Suppressor macrophage treated with lipopolysaccharide for 1 hour (primary cell): Measurements from ENCODE around the gene EZH1.

ENCODE experiments used
- DNase-seq, 3 donors: peaks; one replicate each; pipeline ENCODE4 v3.0.0-alpha.2; 2020 to 2022

Gene EZH1

GRCh38 chr17:42680331-42680808, 64.5 kb downstream of the EZH1 start:
- DNase-seq = peak in 1 of 3 donors; percentile 15

GRCh38 chr17:42679492-42680330, 65.1 kb downstream of the EZH1 start:
- peak; percentile 80 to 92 (median 86) for DNase-seq

- peak; percentile 80 to 86 (median 84) for DNase-seq
Observed at GRCh38 chr17:42678951-42679491, 65.8 kb downstream of the EZH1 start.

GRCh38 chr17:42677921-42678781, 66.7 kb downstream of the EZH1 start:
- peak; percentile 83 to 94 (median 90) for DNase-seq

- peak; percentile 99 to 100 (median 100) for DNase-seq
Observed at GRCh38 chr17:42677012-42677857, 67.6 kb downstream of the EZH1 start.

- DNase-seq = no peak
Observed at GRCh38 chr17:42676424-42677011, 68.3 kb downstream of the EZH1 start, which contains the start of gene PLEKHH3. Gene PLEKHH3, minus strand, starts transcription at chr17:42676994. Its CDS starts 431 bp downstream, at chr17:42676563.

GRCh38 chr17:42675965-42676423, 68.8 kb downstream of the EZH1 start:
- DNase-seq = peak; percentile 20 to 42 (median 31)

GRCh38 chr17:42675348-42675964, 69.4 kb downstream of the EZH1 start:
- no peak for DNase-seq

GRCh38 chr17:42674755-42675347, 70.0 kb downstream of the EZH1 start:
- peak in 1 of 3 donors; percentile 16 for DNase-seq

GRCh38 chr17:42673885-42674754, 70.7 kb downstream of the EZH1 start:
- DNase-seq = peak; percentile 38 to 66 (median 47)

GRCh38 chr17:42673266-42673884, 71.5 kb downstream of the EZH1 start:
- peak in 1 of 3 donors; percentile 18 for DNase-seq

GRCh38 chr17:42672038-42672437, 72.8 kb downstream of the EZH1 start:
- DNase-seq = peak in 1 of 3 donors; percentile 15

- DNase-seq = peak in 2 of 3 donors; percentile 7 to 23
Observed at GRCh38 chr17:42670789-42671657, 73.8 kb downstream of the EZH1 start.

GRCh38 chr17:42669977-42670788, 74.7 kb downstream of the EZH1 start:
- peak; percentile 28 to 58 (median 31) for DNase-seq

GRCh38 chr17:42669705-42669976, 75.2 kb downstream of the EZH1 start:
- DNase-seq = no peak

- DNase-seq = peak; percentile 68 to 80 (median 71)
Observed at GRCh38 chr17:42667088-42667951, 77.5 kb downstream of the EZH1 start.
